ENCODE measurements around the gene MICALL2.

MICALL2 gene

GRCh38 chr7:1430056-1430845 is 29.0 kb downstream of the MICALL2 start:
- no peak overlapping the region for H3K27ac ChIP-seq
- TF ChIP-seq ZFX (IDR thresholded peaks at IDR 0.05) (no peak), CTCF (conservative IDR thresholded peaks at IDR 0.05) (no peak)

GRCh38 chr7:1428941-1429501 is 30.2 kb downstream of the MICALL2 start:
- no peak overlapping the region for H3K27ac ChIP-seq
- no peak for TF ChIP-seq ZFX (IDR thresholded peaks at IDR 0.05)
- no peak for TF ChIP-seq CTCF (conservative IDR thresholded peaks at IDR 0.05)

GRCh38 chr7:1427064-1427657 is 32.1 kb downstream of the MICALL2 start:
- TF ChIP-seq CTCF (conservative IDR thresholded peaks at IDR 0.05) (no peak), ZFX (IDR thresholded peaks at IDR 0.05) (no peak)
- H3K27ac ChIP-seq = no peak overlapping the region

GRCh38 chr7:1426474-1426873 is 32.8 kb downstream of the MICALL2 start:
- no peak overlapping the region for H3K27ac ChIP-seq
- no peak for TF ChIP-seq CTCF (conservative IDR thresholded peaks at IDR 0.05)
- no peak for TF ChIP-seq ZFX (IDR thresholded peaks at IDR 0.05)

GRCh38 chr7:1425292-1426136 is 33.8 kb downstream of the MICALL2 start:
- no peak overlapping the region for H3K27ac ChIP-seq
- TF ChIP-seq ZFX (IDR thresholded peaks at IDR 0.05) (no peak), CTCF (conservative IDR thresholded peaks at IDR 0.05) (no peak)

- no peak for TF ChIP-seq ZFX (IDR thresholded peaks at IDR 0.05)
- TF ChIP-seq CTCF (conservative IDR thresholded peaks at IDR 0.05) = no peak
These were observed 35.2 kb downstream of the MICALL2 start for GRCh38 chr7:1424041-1424440.

More at GRCh38 chr7:1424041-1424440, 35.2 kb downstream of the MICALL2 start:
- H3K27ac ChIP-seq = no peak overlapping the region

All from C4-2B (cell line).